ENCODE data around the gene C1orf87. TPM values are rescaled to one million over a fixed set of nuclear protein-coding genes. Genes with fewer than 3 reads are reported as not detected.

Gene C1orf87
- total and polyA plus RNA-seq, 2 donors (not counting 1 experiment from before 2014, with no cell fraction given): 0.10 to 0.50 TPM

- Histone ChIP-seq H3K4me2 (ENCODE audit: extremely low read depth, insufficient read depth, low read length) (no peak overlapping the region), H3K27me3 (ENCODE audit: control insufficient read depth, insufficient read depth, low read length) (no peaks in the 10 kb centered on the region), H3K79me2 (ENCODE audit: control insufficient read depth, insufficient read depth, low read length) (no peaks in the 10 kb centered on the region), H3K27ac (ENCODE audit: insufficient read depth, low read length) (no peak overlapping the region), H4K20me1 (ENCODE audit: control insufficient read depth, extremely low read depth, insufficient read depth, low read length) (no peaks in the 10 kb centered on the region), H3K4me1 (ENCODE audit: control insufficient read depth, extremely low read depth, insufficient read depth, low read length) (no peaks in the 10 kb centered on the region), H3K4me3 (replicated peaks in 1 of 4; ENCODE audit: control extremely low read depth in 1 of 4, insufficient read depth in 1 of 4, low read depth in 3 of 4, low read length in 4 of 4) (no peak overlapping the region), H2AFZ (ENCODE audit: low read length) (no peak overlapping the region), H3K9ac (ENCODE audit: insufficient read depth, low read length) (no peak overlapping the region), H3K9me3 (ENCODE audit: control insufficient read depth, insufficient read depth, low read depth, low read length) (no peaks in the 10 kb centered on the region), H3K36me3 (ENCODE audit: control insufficient read depth, insufficient read depth, low read length) (no peaks in the 10 kb centered on the region)
- DNase-seq (ENCODE audit: low read depth in 2 of 2): no peak
- TF ChIP-seq EZH2 (IDR thresholded peaks at IDR 0.05; ENCODE audit: low read length, missing control alignments): no peak
- TF ChIP-seq, protein P1, sequence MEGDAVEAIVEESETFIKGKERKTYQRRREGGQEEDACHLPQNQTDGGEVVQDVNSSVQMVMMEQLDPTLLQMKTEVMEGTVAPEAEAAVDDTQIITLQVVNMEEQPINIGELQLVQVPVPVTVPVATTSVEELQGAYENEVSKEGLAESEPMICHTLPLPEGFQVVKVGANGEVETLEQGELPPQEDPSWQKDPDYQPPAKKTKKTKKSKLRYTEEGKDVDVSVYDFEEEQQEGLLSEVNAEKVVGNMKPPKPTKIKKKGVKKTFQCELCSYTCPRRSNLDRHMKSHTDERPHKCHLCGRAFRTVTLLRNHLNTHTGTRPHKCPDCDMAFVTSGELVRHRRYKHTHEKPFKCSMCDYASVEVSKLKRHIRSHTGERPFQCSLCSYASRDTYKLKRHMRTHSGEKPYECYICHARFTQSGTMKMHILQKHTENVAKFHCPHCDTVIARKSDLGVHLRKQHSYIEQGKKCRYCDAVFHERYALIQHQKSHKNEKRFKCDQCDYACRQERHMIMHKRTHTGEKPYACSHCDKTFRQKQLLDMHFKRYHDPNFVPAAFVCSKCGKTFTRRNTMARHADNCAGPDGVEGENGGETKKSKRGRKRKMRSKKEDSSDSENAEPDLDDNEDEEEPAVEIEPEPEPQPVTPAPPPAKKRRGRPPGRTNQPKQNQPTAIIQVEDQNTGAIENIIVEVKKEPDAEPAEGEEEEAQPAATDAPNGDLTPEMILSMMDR (conservative IDR thresholded peaks at IDR 0.05 in 1 of 2, IDR thresholded peaks at IDR 0.05 in 1 of 2; ENCODE audit: low read depth in 1 of 2, low read length in 2 of 2): no peak
Measured at GRCh38 chr1:60049188-60049587, 24.4 kb downstream of the C1orf87 start.

- DNase-seq (ENCODE audit: low read depth in 2 of 2): peak in 1 of 2 donors; percentile 50
- Histone ChIP-seq H3K9ac (ENCODE audit: insufficient read depth, low read length) (no peak overlapping the region), H3K36me3 (ENCODE audit: control insufficient read depth, insufficient read depth, low read length) (no peaks in the 10 kb centered on the region), H3K27ac (ENCODE audit: insufficient read depth, low read length) (no peak overlapping the region), H3K4me3 (replicated peaks in 1 of 4; ENCODE audit: control extremely low read depth in 1 of 4, insufficient read depth in 1 of 4, low read depth in 3 of 4, low read length in 4 of 4) (no peak overlapping the region), H3K9me3 (ENCODE audit: control insufficient read depth, insufficient read depth, low read depth, low read length) (no peaks in the 10 kb centered on the region), H3K4me1 (ENCODE audit: control insufficient read depth, extremely low read depth, insufficient read depth, low read length) (no peaks in the 10 kb centered on the region), H3K27me3 (ENCODE audit: control insufficient read depth, insufficient read depth, low read length) (no peaks in the 10 kb centered on the region), H4K20me1 (ENCODE audit: control insufficient read depth, extremely low read depth, insufficient read depth, low read length) (no peaks in the 10 kb centered on the region), H2AFZ (ENCODE audit: low read length) (no peak overlapping the region), H3K4me2 (ENCODE audit: extremely low read depth, insufficient read depth, low read length) (no peak overlapping the region), H3K79me2 (ENCODE audit: control insufficient read depth, insufficient read depth, low read length) (no peaks in the 10 kb centered on the region)
- no peak for TF ChIP-seq EZH2 (IDR thresholded peaks at IDR 0.05; ENCODE audit: low read length, missing control alignments)
- TF ChIP-seq, protein P1 (conservative IDR thresholded peaks at IDR 0.05 in 1 of 2, IDR thresholded peaks at IDR 0.05 in 1 of 2; ENCODE audit: low read depth in 1 of 2, low read length in 2 of 2): no peak
Measured at GRCh38 chr1:60044881-60045280, 28.7 kb downstream of the C1orf87 start.

GRCh38 chr1:60041783-60042182 lies 31.8 kb downstream of the C1orf87 start:
- TF ChIP-seq, protein P1 (conservative IDR thresholded peaks at IDR 0.05 in 1 of 2, IDR thresholded peaks at IDR 0.05 in 1 of 2; ENCODE audit: low read depth in 1 of 2, low read length in 2 of 2): no peak
- no peak for TF ChIP-seq EZH2 (IDR thresholded peaks at IDR 0.05; ENCODE audit: low read length, missing control alignments)

More at GRCh38 chr1:60041783-60042182, 31.8 kb downstream of the C1orf87 start:
- Histone ChIP-seq H3K4me3 (replicated peaks in 1 of 4; ENCODE audit: control extremely low read depth in 1 of 4, insufficient read depth in 1 of 4, low read depth in 3 of 4, low read length in 4 of 4) (no peak overlapping the region), H3K9ac (ENCODE audit: insufficient read depth, low read length) (no peak overlapping the region), H3K36me3 (ENCODE audit: control insufficient read depth, insufficient read depth, low read length) (no peaks in the 10 kb centered on the region), H3K9me3 (ENCODE audit: control insufficient read depth, insufficient read depth, low read depth, low read length) (no peaks in the 10 kb centered on the region), H3K79me2 (ENCODE audit: control insufficient read depth, insufficient read depth, low read length) (no peaks in the 10 kb centered on the region), H3K4me2 (ENCODE audit: extremely low read depth, insufficient read depth, low read length) (no peak overlapping the region), H3K4me1 (ENCODE audit: control insufficient read depth, extremely low read depth, insufficient read depth, low read length) (no peaks in the 10 kb centered on the region), H4K20me1 (ENCODE audit: control insufficient read depth, extremely low read depth, insufficient read depth, low read length) (no peaks in the 10 kb centered on the region), H3K27ac (ENCODE audit: insufficient read depth, low read length) (no peak overlapping the region), H3K27me3 (ENCODE audit: control insufficient read depth, insufficient read depth, low read length) (no peaks in the 10 kb centered on the region), H2AFZ (ENCODE audit: low read length) (no peak overlapping the region)
- no peak for DNase-seq (ENCODE audit: low read depth in 2 of 2)

Measured in fibroblast of lung (primary cell).